IMR-90 (cell line): ENCODE results near the gene MARCHF3. TPM values are rescaled to one million over a fixed set of nuclear protein-coding genes. Genes with fewer than 3 reads are reported as not detected.
"Not testable (repeated sequence)": the region's sequence is repeated elsewhere in the genome, so short reads cannot be mapped to it uniquely, and the experiment has no call there.

Source experiments
- ATAC-seq: fragments of 200-7000 bp; cut with Tn5 transposase; 2 replicates; pipeline ENCODE4 v1.9.1; 2020; ENCODE audit warnings: low read depth, mild to moderate bottlenecking, moderate library complexity
- BruUV-seq: library from RNA; stranded (reverse); fragments of 400-500 nt; replicated peaks from 2 replicates; lab custom pipeline; 2021; lab: Mats Ljungman, UMichigan
- CTCF ChIA-PET: fragments of 300-600 bp; formaldehyde crosslinking; extraction: SDS; loops from one replicate; lab custom pipeline; 2021; ENCODE audit warnings: antibody characterized with exemption; lab: Yijun Ruan, JAX
- POLR2A ChIA-PET: fragments of 300-600 bp; sonication (Branson Sonifier 250); formaldehyde crosslinking; loops from one replicate; lab custom pipeline; 2022; ENCODE audit warnings: antibody characterized with exemption; ENCODE audit not compliant: unreplicated experiment; lab: Charles Lee
- DNase-seq: peaks from one replicate; pipeline ENCODE4 v3.0.0; 2013
- H2AFZ ChIP-seq: replicated peaks from 2 replicates; pipeline ENCODE3; 2013; ENCODE audit warnings: low read length, mild to moderate bottlenecking; ENCODE audit not compliant: poor library complexity
- H2AK5ac ChIP-seq: 2 replicates; pipeline ENCODE4 v1.6.1; 2013; ENCODE audit warnings: low read depth, low read length, inconsistent platforms
- H2AK9ac ChIP-seq: replicated peaks from 2 replicates; pipeline ENCODE3; 2013; ENCODE audit warnings: mild to moderate bottlenecking, low read depth, low read length, moderate library complexity; ENCODE audit not compliant: poor library complexity
- H2BK120ac ChIP-seq: 2 replicates; pipeline ENCODE4 v1.6.1; 2013; ENCODE audit warnings: low read depth, low read length, inconsistent platforms
- H2BK15ac ChIP-seq: 3 replicates; pipeline ENCODE4 v1.6.1; 2013; ENCODE audit warnings: low read depth, low read length, inconsistent platforms
- H2BK20ac ChIP-seq: 2 replicates; pipeline ENCODE4 v1.6.1; 2013; ENCODE audit warnings: low read depth, mild to moderate bottlenecking, inconsistent platforms, low read length, moderate library complexity
- H2BK5ac ChIP-seq: 2 replicates; pipeline ENCODE4 v1.6.1; 2013; ENCODE audit warnings: mild to moderate bottlenecking, low read depth, low read length, inconsistent platforms; ENCODE audit not compliant: poor library complexity, severe bottlenecking
- H3K14ac ChIP-seq: replicated peaks from 2 replicates; pipeline ENCODE4 v1.6.1; 2013; ENCODE audit warnings: low read depth, low read length, inconsistent platforms
- H3K18ac ChIP-seq: 2 replicates; pipeline ENCODE4 v1.6.1; 2013; ENCODE audit warnings: low read depth, low read length, control low read depth
- H3K23ac ChIP-seq: 2 replicates; pipeline ENCODE4 v1.6.1; 2013; ENCODE audit warnings: low read depth, low read length, inconsistent platforms
- H3K27ac ChIP-seq: 2 replicates; pipeline ENCODE4 v1.5.1; 2013; ENCODE audit warnings: mild to moderate bottlenecking, control low read depth, low read length; ENCODE audit not compliant: insufficient read depth
- H3K27me3 ChIP-seq: 2 replicates; pipeline ENCODE4 v1.6.1; 2013; ENCODE audit warnings: low read length; ENCODE audit not compliant: control insufficient read depth, insufficient read depth
- H3K36me3 ChIP-seq: 2 replicates; pipeline ENCODE4 v1.6.1; 2013; ENCODE audit warnings: low read length, mixed read lengths; ENCODE audit not compliant: control insufficient read depth, insufficient read depth
- H3K4ac ChIP-seq: 2 replicates; pipeline ENCODE4 v1.6.1; 2013; ENCODE audit warnings: low read depth, low read length, inconsistent platforms
- H3K4me1 ChIP-seq: 2 replicates; pipeline ENCODE4 v1.6.1; 2013; ENCODE audit warnings: low read length, mixed read lengths; ENCODE audit not compliant: control insufficient read depth, insufficient read depth
- H3K4me2 ChIP-seq: 2 replicates; pipeline ENCODE4 v1.6.1; 2013; ENCODE audit warnings: low read depth, mild to moderate bottlenecking, control low read depth, low read length, moderate library complexity
- H3K4me3 ChIP-seq: 2 replicates; pipeline ENCODE4 v1.5.1; 2013; ENCODE audit warnings: low read depth, mild to moderate bottlenecking, control low read depth, low read length, moderate library complexity; ENCODE audit not compliant: insufficient read depth
- H3K56ac ChIP-seq: 2 replicates; pipeline ENCODE4 v1.6.1; 2013; ENCODE audit warnings: low read length, inconsistent platforms; ENCODE audit not compliant: insufficient read depth; ENCODE audit errors: extremely low read depth
- H3K79me1 ChIP-seq, 2 experiments: 2 replicates each; pipeline ENCODE4 v1.6.1; 2013; ENCODE audit warnings: low read length in 2 of 2, inconsistent platforms in 1 of 2, low read depth in 1 of 2
- H3K9ac ChIP-seq: 2 replicates; pipeline ENCODE4 v1.6.1; 2013; ENCODE audit warnings: low read depth, low read length, control low read depth
- H3K9me1 ChIP-seq: 2 replicates; pipeline ENCODE4 v1.6.1; 2013; ENCODE audit warnings: low read length, inconsistent platforms; ENCODE audit not compliant: insufficient read depth
- H3K9me3 ChIP-seq: 2 replicates; pipeline ENCODE4 v1.6.1; 2013; ENCODE audit warnings: low read length; ENCODE audit not compliant: control insufficient read depth, insufficient read depth
- H4K20me1 ChIP-seq: 2 replicates; pipeline ENCODE4 v1.6.1; 2013; ENCODE audit warnings: low read length, inconsistent platforms; ENCODE audit not compliant: insufficient read depth
- H4K5ac ChIP-seq: 2 replicates; pipeline ENCODE4 v1.6.1; 2013; ENCODE audit warnings: mild to moderate bottlenecking, low read depth, low read length, control low read depth
- H4K8ac ChIP-seq, 2 experiments: 2 replicates each; pipeline ENCODE4 v1.6.1; 2013; ENCODE audit warnings: low read depth in 2 of 2, low read length in 2 of 2, control low read depth in 1 of 2, inconsistent platforms in 1 of 2
- H4K91ac ChIP-seq: 2 replicates; pipeline ENCODE4 v1.6.1; 2013; ENCODE audit warnings: low read depth, low read length, inconsistent platforms; ENCODE audit not compliant: insufficient read depth
- WGBS, 2 experiments: methylation state at CpG; one replicate each; pipeline versions ENCODE4 v1.1.5 to v1.1.7; 2013; ENCODE audit warnings: missing lambda C conversion rate in 2 of 2; ENCODE audit not compliant: insufficient read length in 1 of 2; ENCODE audit errors: extremely low coverage in 2 of 2; 5-methylcytosine and 5-hydroxymethylcytosine counted together
- dilution Hi-C: fragments of 300-500 bp; cut with HindIII; formaldehyde crosslinking; loops from one replicate; pipeline ENCODE4 v1.14.3; 2018; ENCODE audit warnings: low sequenced_read_pairs; ENCODE audit not compliant: unreplicated experiment
- in situ Hi-C: fragments of 300-500 bp; cut with MboI; formaldehyde crosslinking; loops from 3 replicates; pipeline ENCODE4 v1.14.3; 2019; ENCODE audit warnings: low sequenced_read_pairs, inconsistent platforms, mixed read lengths
- intact Hi-C: fragments of 100-400 bp; cut with micrococcal nuclease; formaldehyde crosslinking; loops from 2 replicates; pipeline ENCODE4 v1.10.0; 2022
- polyA plus RNA-seq, 3 experiments: library from polyadenylated mRNA; depleted of rRNA; stranded (reverse); fragments of >200 nt; gene quantifications; 2 replicates each; pipeline ENCODE4 v1.2.3, GENCODE V29; 2012; ENCODE audit warnings: low replicate concordance in 1 of 3
- total RNA-seq: library from RNA; depleted of rRNA; stranded (reverse); fragments of >200 nt; gene quantifications from 2 replicates; pipeline ENCODE4 v1.2.3, GENCODE V29; 2012

MARCHF3 gene
- total and polyA plus RNA-seq, 2 of the 4 experiments (the other 2 are of a cell fraction) = 11.2 to 18.8 TPM

GRCh38 chr5:127016722-127017121 lies 13.6 kb downstream of the MARCHF3 start:
- H3K9ac ChIP-seq, H3K4me2 ChIP-seq, H2BK15ac ChIP-seq, H4K5ac ChIP-seq, ATAC-seq, H4K91ac ChIP-seq, H2AFZ ChIP-seq, H3K4ac ChIP-seq, H3K14ac ChIP-seq, H2AK9ac ChIP-seq, H2BK120ac ChIP-seq, H3K4me3 ChIP-seq, H3K36me3 ChIP-seq, H3K9me3 ChIP-seq, H4K8ac ChIP-seq, H3K27ac ChIP-seq, H3K27me3 ChIP-seq, DNase-seq, H4K20me1 ChIP-seq, H3K56ac ChIP-seq, H3K23ac ChIP-seq, H2BK5ac ChIP-seq, CTCF ChIA-PET, H3K18ac ChIP-seq, H3K9me1 ChIP-seq, POLR2A ChIA-PET, H3K4me1 ChIP-seq, H2BK20ac ChIP-seq, in situ Hi-C loops, intact Hi-C loops, H2AK5ac ChIP-seq, BruUV-seq, dilution Hi-C loops: not testable (repeated sequence)
- H3K79me1 ChIP-seq = peaks cover 12 to 26% of the 10 kb centered on the region in 2 experiments
- WGBS, 2 experiments = no CpG with 5 or more reads among the region's 4 CpGs
